Measurements from ENCODE around the gene IGF2R. TPM values are rescaled to one million over a fixed set of nuclear protein-coding genes. Genes with fewer than 3 reads are reported as not detected.

The IGF2R gene
- total and polyA plus RNA-seq, 2 donors (not counting 1 experiment from before 2014, with no cell fraction given), result 9.5 to 53.3 TPM

GRCh38 chr6:160007611-160008010, 38.7 kb downstream of the IGF2R start:
- H3K4me1 ChIP-seq (ENCODE audit: control insufficient read depth in 2 of 2, insufficient read depth in 2 of 2, low read length in 2 of 2), result no peaks in the 10 kb centered on the region
- no CpG with 5 or more reads among the region's 2 CpGs for WGBS (ENCODE audit: insufficient coverage)
- H3K36me3 ChIP-seq (replicated peaks in 1 of 2; ENCODE audit: control extremely low read depth in 1 of 2, control insufficient read depth in 1 of 2, extremely low read depth in 1 of 2, insufficient read depth in 2 of 2, low read length in 1 of 2), result peaks cover 14 to 23% of the 10 kb centered on the region in 2 experiments
- no peak overlapping the region for H3K27ac ChIP-seq (ENCODE audit: low read length in 2 of 2)
- H3K4me3 ChIP-seq (ENCODE audit: control extremely low read depth in 1 of 5, extremely low read depth in 1 of 5, insufficient read depth in 1 of 5, low read depth in 2 of 5, low read length in 4 of 5), result no peak overlapping the region
- no peaks in the 10 kb centered on the region for H3K27me3 ChIP-seq (replicated peaks in 1 of 4; ENCODE audit: control extremely low read depth in 1 of 4, control insufficient read depth in 3 of 4, insufficient read depth in 4 of 4, low read length in 3 of 4)
- H3K9ac ChIP-seq (ENCODE audit: low read length), result no peak overlapping the region
- POLR2A ChIA-PET, result no interaction called here
- TF ChIP-seq EZH2 (IDR thresholded peaks at IDR 0.05; ENCODE audit: borderline replicate concordance, insufficient read depth, low read depth, low read length, poor library complexity, severe bottlenecking) (no peak), CTCF (IDR thresholded peaks at IDR 0.05) (no peak)
- H3K4me2 ChIP-seq (replicated peaks; ENCODE audit: low read depth, low read length, poor library complexity, severe bottlenecking), result no peak overlapping the region
- intact Hi-C loops (cut with micrococcal nuclease), result no loop called here
- no peaks in the 10 kb centered on the region for H3K9me3 Mint-ChIP-seq (ENCODE audit: insufficient read depth)
- H2AFZ ChIP-seq (ENCODE audit: insufficient read depth, low read depth, low read length, poor library complexity, severe bottlenecking), result no peak overlapping the region
- ATAC-seq (ENCODE audit: low read depth) (no peak), DNase-seq (no peak)
- peaks cover 38% of the 10 kb centered on the region for H4K20me1 ChIP-seq (ENCODE audit: control insufficient read depth, insufficient read depth, low read length, poor library complexity, severe bottlenecking)
- H3K27me3 Mint-ChIP-seq, result no peaks in the 10 kb centered on the region
- H3K9me3 ChIP-seq (ENCODE audit: control extremely low read depth in 1 of 3, control insufficient read depth in 2 of 3, insufficient read depth in 1 of 3, low read length in 2 of 3), result peaks cover 0 to 25% (median 0%) of the 10 kb centered on the region in 3 donors
- no peak overlapping the region for H3K27ac Mint-ChIP-seq
- peaks cover 19% of the 10 kb centered on the region for H3K4me1 Mint-ChIP-seq
- CTCF ChIA-PET, result no interaction called here
- H3K79me2 ChIP-seq (ENCODE audit: control insufficient read depth, insufficient read depth, low read length), result peaks cover 42% of the 10 kb centered on the region
- H3K4me3 Mint-ChIP-seq, result no peak overlapping the region

GRCh38 chr6:160010067-160010466, 41.2 kb downstream of the IGF2R start:
- peaks cover 0 to 15% (median 0%) of the 10 kb centered on the region in 3 donors for H3K9me3 ChIP-seq (ENCODE audit: control extremely low read depth in 1 of 3, control insufficient read depth in 2 of 3, insufficient read depth in 1 of 3, low read length in 2 of 3)
- TF ChIP-seq EZH2 (IDR thresholded peaks at IDR 0.05; ENCODE audit: borderline replicate concordance, insufficient read depth, low read depth, low read length, poor library complexity, severe bottlenecking), result no peak
- no peak for TF ChIP-seq CTCF (IDR thresholded peaks at IDR 0.05)
- no peak overlapping the region for H2AFZ ChIP-seq (ENCODE audit: insufficient read depth, low read depth, low read length, poor library complexity, severe bottlenecking)
- H3K79me2 ChIP-seq (ENCODE audit: control insufficient read depth, insufficient read depth, low read length), result peaks cover 19% of the 10 kb centered on the region
- no peak overlapping the region for H3K9ac ChIP-seq (ENCODE audit: low read length)
- Mint-ChIP-seq H3K4me3 (no peak overlapping the region), H3K4me1 (peaks cover 21% of the 10 kb centered on the region), H3K9me3 (ENCODE audit: insufficient read depth) (no peaks in the 10 kb centered on the region), H3K27me3 (no peaks in the 10 kb centered on the region), H3K27ac (no peak overlapping the region)
- H3K4me2 ChIP-seq (replicated peaks; ENCODE audit: low read depth, low read length, poor library complexity, severe bottlenecking), result no peak overlapping the region
- H3K4me3 ChIP-seq (ENCODE audit: control extremely low read depth in 1 of 5, extremely low read depth in 1 of 5, insufficient read depth in 1 of 5, low read depth in 2 of 5, low read length in 4 of 5), result no peak overlapping the region
- H3K27me3 ChIP-seq (replicated peaks in 1 of 4; ENCODE audit: control extremely low read depth in 1 of 4, control insufficient read depth in 3 of 4, insufficient read depth in 4 of 4, low read length in 3 of 4), result no peaks in the 10 kb centered on the region
- H3K27ac ChIP-seq (ENCODE audit: low read length in 2 of 2), result no peak overlapping the region
- H4K20me1 ChIP-seq (ENCODE audit: control insufficient read depth, insufficient read depth, low read length, poor library complexity, severe bottlenecking), result peaks cover 22% of the 10 kb centered on the region
- H3K4me1 ChIP-seq (ENCODE audit: control insufficient read depth in 2 of 2, insufficient read depth in 2 of 2, low read length in 2 of 2), result peaks cover 0 to 8% of the 10 kb centered on the region in 2 donors
- intact Hi-C loops (cut with micrococcal nuclease), result no loop called here
- H3K36me3 ChIP-seq (replicated peaks in 1 of 2; ENCODE audit: control extremely low read depth in 1 of 2, control insufficient read depth in 1 of 2, extremely low read depth in 1 of 2, insufficient read depth in 2 of 2, low read length in 1 of 2), result peaks cover 11 to 27% of the 10 kb centered on the region in 2 experiments
- CTCF ChIA-PET, result no interaction called here
- ATAC-seq (ENCODE audit: low read depth), result no peak
- WGBS (ENCODE audit: insufficient coverage), result 95% methylated on average over 3 of the region's 8 CpGs
- DNase-seq, result no peak
- POLR2A ChIA-PET, result no interaction called here
